Choroid plexus epithelial cell (primary cell): ENCODE data around the gene NDFIP1.

Source experiments
- DNase-seq: peaks from one replicate; pipeline ENCODE4 v3.0.0-alpha.2; 2010; ENCODE audit warnings: low read depth
- H3K4me3 ChIP-seq: 2 replicates; pipeline ENCODE4 v1.5.1; 2011; ENCODE audit warnings: low read depth, mild to moderate bottlenecking, control low read depth, low read length, moderate library complexity
- TF ChIP-seq, protein P1 (sequence below): conservative IDR thresholded peaks from 2 replicates; pipeline ENCODE4 v1.5.1; 2011; ENCODE audit warnings: low read depth, mild to moderate bottlenecking, control low read depth, inconsistent platforms, low read length, moderate library complexity

Gene NDFIP1

DNA sequence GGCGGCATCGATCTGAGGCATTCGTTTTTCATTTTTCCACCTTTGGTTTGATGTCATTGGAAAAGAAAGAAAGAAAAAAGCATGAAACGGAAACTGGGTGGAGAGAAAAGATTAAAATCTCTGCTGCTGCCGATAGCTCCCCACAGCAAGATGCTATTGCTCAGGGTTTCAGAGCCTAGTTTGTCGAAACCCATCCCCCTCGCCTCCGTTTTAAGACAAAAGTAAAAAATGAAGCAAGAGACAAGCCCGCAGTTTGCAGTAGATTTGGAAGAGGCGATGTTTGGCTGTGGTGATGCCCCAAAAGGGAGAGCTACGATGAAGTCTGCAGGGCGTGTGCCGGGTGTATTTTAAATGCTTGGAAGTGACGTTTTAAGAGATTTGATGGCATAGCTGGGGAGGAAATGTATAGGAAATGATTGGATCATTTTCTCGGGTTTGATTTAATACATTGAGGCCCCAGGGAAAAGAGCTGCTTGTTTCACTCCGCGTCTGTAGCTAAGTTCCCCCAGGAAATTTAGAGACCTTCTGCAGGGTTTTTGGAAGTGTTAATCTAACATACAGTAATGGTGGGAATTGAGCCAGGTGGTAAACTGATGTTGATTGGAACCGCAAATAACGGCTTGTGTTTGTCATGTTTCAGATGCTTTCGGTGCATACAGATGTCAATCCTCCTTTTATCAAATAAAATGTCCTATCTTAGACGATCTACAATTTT lies 909 bp downstream of the NDFIP1 start:
- DNase-seq: peak; percentile 41
- TF ChIP-seq, protein P1, sequence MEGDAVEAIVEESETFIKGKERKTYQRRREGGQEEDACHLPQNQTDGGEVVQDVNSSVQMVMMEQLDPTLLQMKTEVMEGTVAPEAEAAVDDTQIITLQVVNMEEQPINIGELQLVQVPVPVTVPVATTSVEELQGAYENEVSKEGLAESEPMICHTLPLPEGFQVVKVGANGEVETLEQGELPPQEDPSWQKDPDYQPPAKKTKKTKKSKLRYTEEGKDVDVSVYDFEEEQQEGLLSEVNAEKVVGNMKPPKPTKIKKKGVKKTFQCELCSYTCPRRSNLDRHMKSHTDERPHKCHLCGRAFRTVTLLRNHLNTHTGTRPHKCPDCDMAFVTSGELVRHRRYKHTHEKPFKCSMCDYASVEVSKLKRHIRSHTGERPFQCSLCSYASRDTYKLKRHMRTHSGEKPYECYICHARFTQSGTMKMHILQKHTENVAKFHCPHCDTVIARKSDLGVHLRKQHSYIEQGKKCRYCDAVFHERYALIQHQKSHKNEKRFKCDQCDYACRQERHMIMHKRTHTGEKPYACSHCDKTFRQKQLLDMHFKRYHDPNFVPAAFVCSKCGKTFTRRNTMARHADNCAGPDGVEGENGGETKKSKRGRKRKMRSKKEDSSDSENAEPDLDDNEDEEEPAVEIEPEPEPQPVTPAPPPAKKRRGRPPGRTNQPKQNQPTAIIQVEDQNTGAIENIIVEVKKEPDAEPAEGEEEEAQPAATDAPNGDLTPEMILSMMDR: no peak
- peak overlapping the region; percentile 75 for H3K4me3 ChIP-seq

DNA sequence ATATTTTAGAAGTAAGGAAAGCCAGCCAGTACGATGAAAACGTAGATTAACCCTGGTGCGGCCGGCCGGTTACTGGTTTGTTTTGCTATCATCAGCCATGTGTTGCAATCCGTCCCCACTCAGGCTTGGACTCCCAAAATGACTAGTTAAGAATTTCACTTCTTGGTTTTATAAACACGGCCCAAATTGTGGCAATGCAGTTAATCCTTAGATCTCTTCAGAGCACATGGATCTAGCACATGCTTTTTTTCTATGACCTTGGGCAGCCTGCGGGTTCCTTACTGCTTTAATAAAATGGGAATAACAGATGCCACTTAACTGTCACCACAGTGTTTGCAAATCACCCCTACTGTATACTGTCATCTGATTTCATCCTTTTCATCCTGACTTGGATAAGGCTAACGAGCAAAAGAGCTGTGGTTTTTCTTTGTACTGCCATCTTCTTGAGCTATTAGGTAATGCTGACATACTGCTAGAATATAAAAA lies 1.5 kb downstream of the NDFIP1 start:
- TF ChIP-seq, protein P1: peak; percentile 21
- DNase-seq: peak; percentile 41
- peak overlapping the region; percentile 75 for H3K4me3 ChIP-seq

DNA sequence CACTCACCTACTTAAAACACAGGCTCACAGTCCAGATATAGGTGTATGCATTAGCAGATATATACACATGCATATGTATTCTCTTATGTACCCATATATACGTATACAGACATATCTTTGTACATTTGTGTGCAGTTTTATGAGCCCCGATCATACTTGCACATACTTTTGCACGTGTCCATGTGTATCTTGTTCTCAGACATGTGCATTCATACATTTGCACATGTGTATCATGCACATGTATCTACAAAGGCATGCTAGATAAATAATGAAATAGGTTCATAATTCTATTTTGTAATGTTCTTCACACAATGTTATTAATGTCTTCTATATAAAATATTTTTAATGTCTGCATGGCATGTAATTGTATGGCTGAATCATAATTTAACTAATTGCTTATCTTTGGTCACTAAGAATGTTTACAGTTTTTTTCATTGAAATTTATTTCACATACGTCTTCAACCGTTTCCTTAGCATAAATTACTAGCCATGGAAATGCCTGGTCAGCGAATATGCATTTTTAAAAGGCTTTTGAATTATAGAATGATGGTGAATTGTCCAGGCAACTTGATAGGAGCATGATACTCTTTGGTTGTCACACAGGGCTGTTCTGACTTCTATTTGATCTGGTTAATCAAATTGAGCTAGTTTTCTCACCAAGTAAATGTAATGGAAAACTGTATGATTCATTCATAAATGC lies 2.6 kb downstream of the NDFIP1 start:
- no peak for DNase-seq
- TF ChIP-seq, protein P1: no peak
- no peak overlapping the region for H3K4me3 ChIP-seq

DNA sequence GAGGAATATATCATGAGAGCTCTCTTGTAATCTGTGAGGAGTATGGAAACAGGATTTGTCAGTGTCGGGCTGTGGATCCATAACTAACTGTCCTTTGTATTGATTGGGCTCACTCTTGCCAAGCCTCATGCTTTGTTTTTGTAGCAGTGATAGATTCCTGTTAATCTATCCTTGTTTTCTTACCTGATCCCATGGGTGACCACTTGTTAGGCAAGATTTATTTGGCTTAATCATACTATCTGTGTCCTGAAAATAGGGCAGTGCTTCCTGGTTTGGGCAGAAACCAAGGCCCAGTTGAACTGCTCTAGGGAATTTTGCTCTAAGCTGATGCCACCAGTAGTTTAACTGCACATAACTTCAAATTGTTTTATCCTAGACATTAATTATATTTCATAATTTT lies 6.1 kb downstream of the NDFIP1 start:
- TF ChIP-seq, protein P1: no peak
- H3K4me3 ChIP-seq: no peak overlapping the region
- DNase-seq: no peak

DNA sequence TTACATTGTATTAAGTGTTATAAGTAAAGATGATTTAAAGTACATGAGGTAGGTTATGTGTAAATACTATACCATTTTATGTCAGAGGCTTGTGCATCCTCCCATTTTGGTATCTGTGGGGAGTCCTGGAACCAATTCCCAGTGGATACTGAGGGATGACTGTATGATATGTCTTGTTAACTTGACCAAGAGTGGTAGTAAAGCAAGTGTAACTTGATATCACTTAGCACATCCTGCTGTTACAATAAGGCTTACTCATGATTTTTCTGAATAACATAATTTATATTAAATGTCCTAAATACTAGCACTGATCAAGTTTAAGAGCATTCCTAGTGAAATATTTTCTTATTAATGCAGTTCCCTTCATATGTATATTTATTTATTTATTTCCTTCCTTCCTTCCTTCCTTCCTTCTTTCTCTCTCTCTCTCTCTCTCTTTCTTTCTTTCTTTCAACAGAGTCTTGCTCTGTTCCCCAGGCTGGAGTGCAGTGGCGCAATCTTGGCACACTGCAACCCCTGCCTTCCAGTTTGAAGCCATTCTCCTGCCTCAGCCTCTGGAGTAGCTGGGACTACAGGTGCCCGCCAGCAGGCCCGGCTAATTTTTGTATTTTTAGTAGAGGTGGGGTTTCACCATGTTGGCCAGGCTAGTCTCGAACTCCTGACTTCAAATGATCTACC lies 7.5 kb downstream of the NDFIP1 start:
- TF ChIP-seq, protein P1: no peak
- peak; percentile 49 for DNase-seq
- H3K4me3 ChIP-seq: no peak overlapping the region

DNA sequence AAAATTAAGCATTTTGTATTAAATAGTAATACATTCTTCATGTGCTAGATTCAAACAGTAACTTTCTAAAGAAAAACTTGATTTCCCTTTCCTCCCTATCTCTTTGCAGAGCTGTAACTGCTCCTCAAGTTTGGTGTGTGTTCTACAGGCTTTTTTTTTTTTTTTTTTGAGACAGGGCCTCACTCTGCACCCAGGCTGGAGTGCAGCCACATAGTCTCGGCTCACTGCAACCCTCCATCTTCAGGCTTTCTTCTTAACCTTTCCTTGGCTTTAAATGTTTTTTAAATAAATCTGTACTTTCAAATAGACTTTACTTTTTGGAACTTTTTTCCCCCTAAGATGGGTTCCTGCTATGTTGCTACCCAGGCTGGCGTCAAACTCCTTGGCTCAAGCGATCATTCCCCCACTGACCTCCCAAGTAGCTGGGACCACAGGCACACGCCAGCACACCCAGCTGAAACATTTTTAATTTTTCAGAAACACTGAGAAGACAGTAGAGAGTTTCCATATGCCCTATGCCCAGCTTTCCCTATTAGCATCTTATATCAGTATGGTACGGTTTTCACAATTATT lies 9.1 kb downstream of the NDFIP1 start:
- DNase-seq: no peak
- no peak overlapping the region for H3K4me3 ChIP-seq
- TF ChIP-seq, protein P1: no peak
